ENCODE data around the gene EFNA3.
A peak's percentile ranks its signal among the peaks of the same experiment; 100 is the strongest.

The EFNA3 gene

GRCh38 chr1:155070158-155070621, 8.4 kb upstream of the EFNA3 start:
- no peak for DNase-seq

GRCh38 chr1:155070721-155071569, 7.7 kb upstream of the EFNA3 start:
- DNase-seq = peak; percentile 76

- DNase-seq = no peak
Measured at GRCh38 chr1:155071701-155072100, 6.9 kb upstream of the EFNA3 start.

GRCh38 chr1:155072531-155073289, 5.9 kb upstream of the EFNA3 start:
- DNase-seq = no peak

- DNase-seq = no peak
Measured at GRCh38 chr1:155073377-155074242, 5.0 kb upstream of the EFNA3 start.

- no peak for DNase-seq
Measured at GRCh38 chr1:155075535-155075934, 3.1 kb upstream of the EFNA3 start.

GRCh38 chr1:155076371-155076770, 2.3 kb upstream of the EFNA3 start:
- DNase-seq = no peak

GRCh38 chr1:155077346-155077745, 1.3 kb upstream of the EFNA3 start:
- DNase-seq = no peak

- no peak for DNase-seq
Measured at GRCh38 chr1:155077758-155078445, 735 bp upstream of the EFNA3 start.

- no peak for DNase-seq
Measured at GRCh38 chr1:155079210-155079486, 511 bp downstream of the EFNA3 start.

- no peak for DNase-seq
Measured at GRCh38 chr1:155079487-155080311, 1.1 kb downstream of the EFNA3 start.

GRCh38 chr1:155080312-155081228, 1.9 kb downstream of the EFNA3 start:
- no peak for DNase-seq

GRCh38 chr1:155081472-155082300, 3.0 kb downstream of the EFNA3 start:
- DNase-seq = no peak

- no peak for DNase-seq
Measured at GRCh38 chr1:155082301-155083051, 3.8 kb downstream of the EFNA3 start.

GRCh38 chr1:155083052-155083541, 4.5 kb downstream of the EFNA3 start:
- no peak for DNase-seq

- no peak for DNase-seq
Measured at GRCh38 chr1:155083865-155084721, 5.5 kb downstream of the EFNA3 start.

GRCh38 chr1:155084722-155085503, 6.3 kb downstream of the EFNA3 start:
- DNase-seq = peak; percentile 89
